ENCODE data around the gene CEACAM7. TPM values are rescaled to one million over a fixed set of nuclear protein-coding genes. Genes with fewer than 3 reads are reported as not detected.
"Not testable (repeated sequence)": the region's sequence is repeated elsewhere in the genome, so short reads cannot be mapped to it uniquely, and the experiment has no call there.

The CEACAM7 gene
- total RNA-seq, 1 donor from 2014 or later = 4.4 TPM

GRCh38 chr19:41720103-41720502, 32.0 kb upstream of the CEACAM7 start:
- Mint-ChIP-seq H3K4me1 (ENCODE audit: unreplicated experiment) (no peaks in the 10 kb centered on the region), H3K9me3 (peaks cover 5% of the 10 kb centered on the region), H3K27ac (no peak overlapping the region), H3K27me3 (no peaks in the 10 kb centered on the region), H3K4me3 (no peak overlapping the region), H3K36me3 (no peaks in the 10 kb centered on the region)
- DNase-seq (ENCODE audit: extremely low spot score, unreplicated experiment) = no peak
- TF ChIP-seq CTCF (conservative IDR thresholded peaks at IDR 0.05) = no peak

- no peak for TF ChIP-seq CTCF (conservative IDR thresholded peaks at IDR 0.05)
- Mint-ChIP-seq H3K27me3 (no peaks in the 10 kb centered on the region), H3K9me3 (peaks cover 5% of the 10 kb centered on the region), H3K27ac (no peak overlapping the region), H3K36me3 (no peaks in the 10 kb centered on the region), H3K4me1 (ENCODE audit: unreplicated experiment) (no peaks in the 10 kb centered on the region), H3K4me3 (no peak overlapping the region)
- no peak for DNase-seq (ENCODE audit: extremely low spot score, unreplicated experiment)
These were observed 30.7 kb upstream of the CEACAM7 start for GRCh38 chr19:41718761-41719160.

GRCh38 chr19:41714598-41714997, 26.5 kb upstream of the CEACAM7 start:
- TF ChIP-seq CTCF (conservative IDR thresholded peaks at IDR 0.05) = no peak
- H3K27me3 Mint-ChIP-seq = no peaks in the 10 kb centered on the region
- H3K9me3 Mint-ChIP-seq = peaks cover 5% of the 10 kb centered on the region
- no peaks in the 10 kb centered on the region for H3K36me3 Mint-ChIP-seq
- no peak overlapping the region for H3K4me3 Mint-ChIP-seq
- no peak overlapping the region for H3K27ac Mint-ChIP-seq
- no peaks in the 10 kb centered on the region for H3K4me1 Mint-ChIP-seq (ENCODE audit: unreplicated experiment)
- DNase-seq (ENCODE audit: extremely low spot score, unreplicated experiment) = peak; percentile 37

GRCh38 chr19:41711376-41712261, 23.5 kb upstream of the CEACAM7 start:
- peak; percentile 49 for DNase-seq (ENCODE audit: extremely low spot score, unreplicated experiment)
- no peak for TF ChIP-seq CTCF (conservative IDR thresholded peaks at IDR 0.05)
- no peaks in the 10 kb centered on the region for H3K36me3 Mint-ChIP-seq
- H3K27ac Mint-ChIP-seq = no peak overlapping the region
- peaks cover under 1% of the 10 kb centered on the region for H3K9me3 Mint-ChIP-seq
- H3K4me3 Mint-ChIP-seq = no peak overlapping the region
- no peaks in the 10 kb centered on the region for H3K4me1 Mint-ChIP-seq (ENCODE audit: unreplicated experiment)
- H3K27me3 Mint-ChIP-seq = no peaks in the 10 kb centered on the region

GRCh38 chr19:41709951-41710645, 22.0 kb upstream of the CEACAM7 start:
- TF ChIP-seq CTCF (conservative IDR thresholded peaks at IDR 0.05) = no peak
- peak; percentile 22 for DNase-seq (ENCODE audit: extremely low spot score, unreplicated experiment)
- Mint-ChIP-seq H3K4me3 (no peak overlapping the region), H3K36me3 (no peaks in the 10 kb centered on the region), H3K9me3 (no peaks in the 10 kb centered on the region), H3K4me1 (ENCODE audit: unreplicated experiment) (no peaks in the 10 kb centered on the region), H3K27ac (no peak overlapping the region), H3K27me3 (no peaks in the 10 kb centered on the region)

GRCh38 chr19:41709516-41709915, 21.4 kb upstream of the CEACAM7 start:
- H3K27ac Mint-ChIP-seq; H3K4me1 Mint-ChIP-seq (ENCODE audit: unreplicated experiment); H3K9me3 Mint-ChIP-seq; H3K36me3 Mint-ChIP-seq; H3K4me3 Mint-ChIP-seq; H3K27me3 Mint-ChIP-seq: not testable (repeated sequence)
- peak; percentile 10 for DNase-seq (ENCODE audit: extremely low spot score, unreplicated experiment)

Measured in type B pancreatic cell (in vitro differentiated cells).